Stimulated activated CD8-positive, alpha-beta memory T cell treated with anti-CD3 and anti-CD28 coated beads, Interleukin-4, amount 100 ng/mL, for 48 hours (primary cell): ENCODE data around the gene CLEC11A.

Source experiments
- DNase-seq: peaks from one replicate; pipeline ENCODE4 v3.0.0-alpha.2; 2020

The CLEC11A gene, protein sequence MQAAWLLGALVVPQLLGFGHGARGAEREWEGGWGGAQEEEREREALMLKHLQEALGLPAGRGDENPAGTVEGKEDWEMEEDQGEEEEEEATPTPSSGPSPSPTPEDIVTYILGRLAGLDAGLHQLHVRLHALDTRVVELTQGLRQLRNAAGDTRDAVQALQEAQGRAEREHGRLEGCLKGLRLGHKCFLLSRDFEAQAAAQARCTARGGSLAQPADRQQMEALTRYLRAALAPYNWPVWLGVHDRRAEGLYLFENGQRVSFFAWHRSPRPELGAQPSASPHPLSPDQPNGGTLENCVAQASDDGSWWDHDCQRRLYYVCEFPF

DNA sequence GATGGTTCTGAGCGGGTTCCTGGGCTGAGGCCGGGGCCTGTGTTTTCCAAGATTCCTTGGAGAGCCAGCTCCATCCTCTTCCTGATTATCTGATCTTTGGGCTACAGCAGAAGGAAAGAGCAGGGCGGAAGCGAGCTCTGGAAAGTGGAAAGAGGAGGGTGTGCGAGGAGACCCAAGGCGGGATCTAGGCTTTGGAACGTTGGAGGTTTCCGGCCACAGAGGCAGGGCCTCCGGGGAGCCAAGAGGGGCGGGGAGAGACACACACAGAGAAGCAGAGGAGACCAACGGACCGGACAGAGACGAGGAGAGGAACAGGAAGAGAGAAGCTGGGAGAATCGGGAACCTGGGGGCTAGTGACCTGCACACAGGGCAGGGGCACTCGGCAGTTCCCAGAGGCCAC lies at the start of gene CLEC11A:
CLEC11A (plus strand) TSS at position 296 of the 400 bp plus-strand sequence. CDS start 162 bp downstream, outside the sequence.
- DNase-seq = no peak

DNA sequence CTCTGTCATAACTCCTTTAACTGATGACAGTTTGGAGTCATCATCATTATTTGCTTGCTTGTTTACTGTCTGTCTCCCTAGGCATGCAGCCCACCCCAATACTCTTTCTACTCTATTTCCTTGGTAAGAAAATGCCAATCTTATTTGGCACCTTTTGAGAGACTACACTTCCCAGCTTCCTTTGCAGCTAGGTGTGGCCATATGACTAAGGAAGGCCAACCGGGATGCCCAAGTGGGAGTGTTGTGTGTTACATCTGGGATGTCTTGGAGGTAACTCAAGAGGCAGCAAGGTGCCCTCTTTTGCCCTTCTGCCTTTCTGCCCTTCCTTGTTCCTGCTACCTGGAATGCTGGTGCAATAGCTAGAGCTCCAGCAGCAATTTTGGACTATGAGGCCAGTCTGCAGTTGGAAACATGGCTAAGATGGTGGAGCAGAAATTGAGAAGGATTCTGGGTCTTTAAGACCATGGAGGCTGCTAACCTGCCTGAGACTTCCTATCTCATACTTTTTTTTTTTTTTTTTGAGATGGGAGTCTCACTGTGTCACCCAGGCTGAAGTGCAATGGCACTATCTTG lies 46.5 kb upstream of the CLEC11A start:
- DNase-seq = no peak

DNA sequence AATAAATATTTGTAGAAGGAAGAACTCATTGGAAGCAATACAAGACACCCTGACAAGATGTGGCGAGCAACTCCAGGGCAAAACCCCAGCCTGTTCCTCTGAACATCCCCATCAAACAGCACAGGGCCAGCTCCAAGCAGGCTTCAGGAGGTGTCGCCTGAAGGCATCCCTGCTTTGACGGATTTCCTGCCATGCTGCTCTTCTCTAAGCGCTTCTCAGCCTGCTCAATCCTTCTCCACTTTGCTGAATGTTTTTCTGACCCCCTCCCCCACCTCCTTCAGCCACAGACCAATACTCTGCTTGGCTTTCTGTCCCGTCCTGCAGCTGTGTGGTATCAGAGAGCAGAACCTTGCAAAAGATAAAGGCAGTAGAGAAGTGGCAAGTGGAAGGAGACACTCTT lies 45.5 kb upstream of the CLEC11A start:
- no peak for DNase-seq

DNA sequence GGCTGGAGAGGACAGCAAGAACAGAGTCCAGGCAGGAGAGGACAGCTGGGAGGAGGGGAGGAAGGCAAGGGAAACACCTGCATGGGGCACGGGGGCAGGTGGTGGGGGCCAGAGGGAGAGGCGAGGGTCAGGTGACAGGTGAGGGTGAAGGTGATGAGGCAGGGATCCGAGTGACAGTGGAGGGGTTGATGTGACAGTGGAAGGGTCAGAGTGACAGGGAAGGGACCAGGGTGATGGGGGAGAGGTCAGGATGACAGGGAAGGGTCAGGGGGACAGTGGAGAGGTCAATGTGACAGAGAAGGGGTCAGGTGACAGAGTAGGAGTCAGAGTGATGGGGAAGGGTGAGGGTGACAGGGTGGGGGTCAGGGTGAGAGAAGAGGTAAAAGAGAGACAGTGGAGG lies 44.8 kb upstream of the CLEC11A start:
- DNase-seq = no peak

DNA sequence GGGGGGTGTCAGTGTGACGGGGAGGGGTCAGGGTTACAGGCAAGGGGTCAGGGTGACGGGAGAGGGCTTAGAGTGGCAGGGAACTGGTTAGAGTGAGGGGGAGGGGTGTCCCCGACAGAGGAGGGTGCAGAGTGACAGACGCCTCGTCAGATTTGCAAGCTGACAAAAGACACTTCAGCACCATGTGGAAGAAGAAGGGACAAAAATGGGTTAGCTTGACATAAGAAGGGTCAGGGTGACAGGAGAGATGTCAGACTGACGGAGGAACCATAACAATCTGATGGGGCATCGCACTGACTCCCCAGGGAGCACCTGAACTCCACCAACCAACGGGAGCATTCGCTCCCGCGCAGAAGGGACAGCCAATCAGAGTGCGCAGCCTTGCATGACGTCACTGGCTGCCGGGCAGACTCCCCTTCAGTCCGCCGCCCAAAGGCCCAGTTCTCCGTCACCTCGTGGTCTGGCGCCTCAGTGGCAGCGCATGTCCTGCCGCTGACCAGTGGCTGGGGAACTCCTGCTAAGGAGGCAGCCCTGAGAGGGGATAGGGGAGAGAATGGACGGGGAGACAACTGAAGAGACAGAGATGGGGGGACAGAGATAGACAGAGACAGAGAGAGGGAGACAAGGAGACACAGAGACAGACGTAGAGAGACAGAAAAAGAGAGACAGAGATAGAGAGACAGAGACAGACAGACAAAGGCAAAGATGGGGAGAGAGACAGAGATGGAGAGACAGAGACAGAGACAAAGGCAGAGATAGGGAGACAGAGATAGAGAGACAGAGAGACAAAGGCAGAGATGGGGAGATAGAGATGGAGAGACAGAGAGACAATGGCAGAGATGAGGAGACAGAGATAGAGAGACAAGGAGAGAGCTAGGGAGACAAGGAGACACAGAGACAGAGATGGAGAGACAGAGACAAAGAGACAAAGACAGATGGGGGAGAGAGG lies 43.7 kb upstream of the CLEC11A start:
- peak; percentile 93 for DNase-seq

DNA sequence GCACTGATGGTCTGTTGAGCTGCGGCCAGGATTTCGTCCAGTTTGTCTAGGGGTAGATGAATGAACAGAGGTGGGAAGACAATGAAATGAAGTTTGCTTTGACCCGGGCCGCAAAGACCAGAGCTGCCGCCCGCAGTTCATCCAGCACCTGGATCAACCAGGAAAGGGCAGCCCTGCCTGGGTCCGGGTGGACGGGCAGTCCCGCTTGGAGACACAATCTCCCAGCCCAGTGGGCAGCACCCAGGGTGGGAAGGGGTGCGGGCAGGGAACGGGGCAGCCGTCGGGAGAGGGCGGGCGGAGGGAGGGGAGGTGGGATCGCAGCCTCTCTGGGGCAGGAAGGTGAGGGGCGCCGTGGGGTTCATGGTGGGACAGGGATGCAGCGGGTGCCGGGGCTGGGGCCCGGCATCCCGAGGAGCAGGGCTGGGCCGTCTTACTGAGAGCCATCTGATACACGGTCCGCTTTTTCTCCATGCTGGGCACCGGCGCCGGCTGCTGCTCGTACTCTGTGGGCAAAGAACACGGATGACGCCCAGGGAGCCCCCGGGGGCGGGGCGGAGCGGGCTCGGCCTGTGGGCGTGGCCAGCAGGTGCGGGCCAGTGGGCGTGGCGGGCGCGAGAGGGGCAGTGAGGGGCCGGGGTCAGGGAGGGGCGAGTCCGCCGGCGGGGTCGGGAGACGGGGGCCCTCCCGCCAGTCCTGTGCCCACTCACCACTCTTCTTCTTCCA lies 36.7 kb upstream of the CLEC11A start:
- no peak for DNase-seq

DNA sequence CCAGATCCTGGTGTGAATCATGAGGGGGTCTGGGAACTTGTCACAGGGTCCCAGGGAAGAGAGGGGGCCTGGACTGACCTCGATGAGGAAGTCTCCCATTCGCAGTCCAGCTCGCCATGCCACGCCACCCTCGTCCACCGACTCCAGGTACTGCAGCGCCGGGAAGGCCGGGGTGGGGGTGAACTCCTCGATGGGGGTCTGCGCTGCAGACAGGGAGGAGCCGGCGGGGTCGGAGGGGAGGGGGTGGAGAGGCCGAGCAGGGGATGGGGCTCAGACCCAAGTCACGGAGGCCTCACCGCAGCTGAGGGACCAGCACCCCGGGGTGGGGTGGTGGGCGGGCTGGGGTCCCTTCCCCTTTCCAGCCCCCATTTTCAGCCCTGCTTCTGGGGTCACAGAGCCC lies 34.4 kb upstream of the CLEC11A start:
- DNase-seq = no peak

DNA sequence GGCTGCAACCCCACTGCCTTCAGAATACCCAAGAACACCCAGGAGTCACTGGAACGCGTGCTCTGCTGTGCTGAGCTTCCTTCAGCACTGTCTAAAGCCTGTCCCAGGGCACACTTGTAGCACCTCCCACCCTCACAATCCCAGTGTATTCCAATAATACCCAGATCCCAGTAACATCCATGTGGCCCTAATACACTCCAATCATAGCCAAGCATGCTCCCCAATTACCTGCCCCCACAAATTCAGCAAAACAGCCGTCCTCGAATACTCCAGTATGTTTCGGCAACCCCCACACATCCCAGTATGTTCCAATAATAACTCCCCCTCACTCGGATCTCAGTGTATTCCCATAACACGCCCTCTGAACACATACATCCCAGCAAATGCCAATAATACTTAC lies 32.7 kb upstream of the CLEC11A start:
- no peak for DNase-seq

DNA sequence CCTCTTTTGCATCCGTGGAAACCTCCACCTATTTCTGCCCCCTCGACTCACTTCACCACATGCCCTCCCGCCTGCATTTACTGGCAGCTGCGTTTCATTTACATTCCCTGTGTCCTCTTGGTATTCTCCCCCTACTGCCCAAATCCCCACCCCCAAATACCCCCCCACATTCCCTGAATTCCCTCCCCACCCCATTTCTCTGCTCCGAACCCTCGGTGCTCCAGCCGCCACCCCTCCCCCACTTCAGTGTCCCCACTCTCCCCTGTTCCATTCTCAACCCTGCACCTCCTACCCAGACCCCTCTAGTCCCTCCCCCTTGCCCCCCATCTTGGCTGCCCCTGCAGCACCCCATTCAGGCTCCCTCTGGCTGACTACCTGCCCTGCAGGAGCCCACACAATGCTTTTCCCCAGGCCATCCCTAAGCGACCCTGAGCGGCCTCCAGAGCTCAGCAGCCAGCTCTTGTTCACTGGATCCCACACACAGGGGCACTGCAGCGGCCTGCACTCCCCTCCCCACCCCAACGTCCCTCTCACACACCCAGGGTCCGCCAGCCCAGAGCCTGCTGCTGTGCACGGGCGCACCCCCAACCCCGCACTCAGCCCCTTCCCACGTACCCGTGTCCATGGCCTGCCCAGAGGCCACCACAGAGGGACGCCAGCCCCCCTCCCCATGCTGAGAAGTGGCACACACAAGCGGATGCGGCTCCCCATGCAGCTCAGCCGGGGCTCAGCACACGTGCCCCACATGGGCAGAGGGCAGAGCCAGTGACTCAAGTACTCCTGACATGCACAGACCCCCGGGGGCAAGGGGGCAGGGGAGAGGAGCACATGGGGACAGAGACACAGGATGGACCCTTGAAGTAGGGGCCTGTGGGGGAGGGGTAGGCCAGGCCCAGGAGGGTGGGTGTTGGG lies 29.8 kb upstream of the CLEC11A start:
- DNase-seq = no peak

DNA sequence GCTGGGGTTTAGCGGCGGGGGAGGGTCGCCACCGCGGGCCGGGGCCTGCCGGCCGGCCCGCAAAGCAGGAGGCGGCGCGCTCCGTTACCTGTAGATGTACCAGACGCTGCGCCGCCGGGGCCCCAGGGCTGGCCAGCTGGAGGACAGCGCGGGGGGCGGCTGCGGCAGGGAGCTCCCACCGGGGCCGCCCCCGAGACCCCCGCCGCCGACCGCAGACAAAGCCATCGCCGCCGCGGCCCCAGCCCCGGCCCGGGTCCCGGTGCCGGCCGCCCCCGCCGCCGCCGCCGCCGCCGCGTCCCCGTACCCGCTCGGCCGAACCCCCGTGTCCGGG lies 28.4 kb upstream of the CLEC11A start:
- no peak for DNase-seq

DNA sequence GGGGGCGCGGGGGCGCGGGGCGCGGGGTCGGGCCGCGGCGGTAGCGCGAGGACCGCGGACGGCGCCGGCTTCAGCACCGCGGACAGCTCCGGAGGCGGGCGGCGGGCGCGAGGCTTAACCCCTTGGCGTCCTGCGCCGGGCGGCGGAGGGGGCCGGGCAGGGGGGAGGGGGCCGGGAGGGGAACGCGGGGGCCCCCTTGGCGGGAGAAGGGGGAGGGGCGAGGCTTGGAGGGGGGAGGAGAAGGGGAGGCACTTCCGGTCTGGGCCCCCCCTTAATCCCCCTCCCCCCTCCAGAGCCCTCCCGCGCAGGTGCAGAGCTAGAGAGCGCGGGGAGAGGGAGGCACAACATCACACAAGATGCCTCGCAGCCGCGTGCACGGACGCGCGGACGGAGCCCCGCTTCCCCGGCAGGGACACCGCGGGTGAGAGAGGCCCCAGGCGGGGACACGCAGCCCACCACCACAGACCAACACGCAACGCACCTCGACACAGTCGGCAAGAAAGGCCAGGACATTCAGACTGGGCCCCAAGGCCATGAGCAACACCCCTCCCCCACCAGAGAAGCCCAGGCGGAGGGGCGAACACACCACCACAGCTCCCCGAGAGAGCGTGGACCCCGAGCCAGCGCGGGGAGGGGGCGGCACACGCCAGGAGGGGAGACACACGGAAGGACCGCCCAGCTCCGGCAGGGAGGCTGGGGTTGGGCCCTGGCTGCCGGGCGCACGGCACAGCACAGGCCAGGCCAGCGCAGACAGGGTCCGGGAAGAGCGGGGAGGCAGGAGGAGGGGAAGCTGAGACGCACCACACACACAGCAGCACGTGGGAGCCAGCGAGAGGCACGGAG lies 27.7 kb upstream of the CLEC11A start:
- DNase-seq = peak; percentile 50

DNA sequence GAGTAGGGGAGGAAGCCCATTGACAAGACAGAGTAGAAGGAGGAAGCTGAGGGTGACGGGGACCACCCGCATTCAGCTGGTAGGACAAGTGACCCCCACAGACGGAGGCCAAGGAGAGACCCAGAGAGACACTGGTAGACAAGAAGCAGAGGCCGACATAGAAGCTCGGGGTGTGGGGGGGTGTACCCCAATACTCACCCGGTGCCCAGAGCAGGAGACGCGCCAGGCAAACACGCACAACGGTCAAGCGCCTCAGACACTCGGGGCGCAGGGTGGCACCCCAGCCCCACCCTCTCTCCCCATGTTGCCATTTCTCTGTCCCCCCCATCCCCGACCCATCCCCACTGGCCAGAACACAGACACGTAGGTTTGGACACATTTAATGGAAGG lies 27.1 kb upstream of the CLEC11A start:
- no peak for DNase-seq

DNA sequence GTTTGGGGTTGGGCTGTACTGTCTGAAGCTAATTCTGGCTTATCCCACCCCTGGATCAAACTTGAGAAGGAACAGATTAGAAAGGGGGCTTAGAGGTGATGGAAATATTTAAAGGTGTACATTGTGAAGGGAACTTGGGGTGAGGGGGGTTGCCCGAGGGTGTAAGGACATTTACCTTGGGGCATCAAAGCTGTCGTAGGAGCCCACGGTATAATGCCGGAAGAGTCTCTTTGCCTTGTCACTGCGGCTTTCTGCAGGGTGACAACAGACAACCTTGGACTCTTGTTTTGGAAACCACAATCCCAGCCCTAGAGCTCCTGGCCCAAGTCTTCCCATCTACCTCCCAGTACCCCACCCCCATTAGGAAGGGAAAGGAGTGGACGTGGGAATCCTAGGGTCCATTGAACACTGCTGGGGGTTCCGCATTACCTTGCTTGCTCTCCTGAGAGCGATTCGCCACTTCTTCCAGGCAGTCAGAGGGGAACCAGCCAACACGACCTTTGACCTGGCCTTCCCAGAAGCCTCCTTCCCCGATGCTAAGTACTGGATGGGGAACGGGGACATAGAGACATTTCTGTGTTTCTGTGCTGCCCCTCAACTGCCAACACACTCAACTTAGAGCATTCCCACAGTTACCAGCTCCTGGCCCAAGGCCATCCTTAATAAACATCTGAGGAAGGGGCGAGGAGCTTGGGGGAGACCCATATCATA lies 25.6 kb upstream of the CLEC11A start:
- DNase-seq = no peak

DNA sequence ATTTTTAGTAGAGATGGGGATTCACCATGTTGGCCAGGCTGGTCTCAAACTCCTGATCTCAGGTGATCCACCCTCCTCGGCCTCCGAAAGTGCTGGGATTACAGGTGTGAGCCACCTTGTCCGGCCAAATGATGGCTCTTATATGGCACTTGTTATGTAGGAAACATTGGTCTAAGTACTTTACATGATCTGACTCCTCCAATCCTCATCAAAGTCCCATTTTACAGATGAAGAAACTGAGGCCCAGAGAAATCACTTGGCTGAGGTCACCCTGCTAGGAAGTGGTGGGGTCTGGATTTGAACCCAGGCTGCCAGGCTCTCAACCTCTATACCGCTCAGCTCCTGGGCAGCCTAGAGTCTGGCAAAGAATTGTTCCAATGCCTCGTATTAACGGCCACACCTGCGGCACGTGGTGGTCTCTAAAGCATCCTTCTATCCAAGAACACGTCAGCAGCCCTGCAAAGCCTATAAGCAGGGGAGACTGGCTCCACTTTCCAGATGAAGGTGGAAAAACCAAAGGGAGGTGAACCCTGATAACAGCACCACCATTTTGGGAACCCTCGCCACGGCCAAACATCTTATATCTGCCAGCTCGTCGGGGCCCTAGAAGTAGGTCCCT lies 21.7 kb upstream of the CLEC11A start:
- no peak for DNase-seq

DNA sequence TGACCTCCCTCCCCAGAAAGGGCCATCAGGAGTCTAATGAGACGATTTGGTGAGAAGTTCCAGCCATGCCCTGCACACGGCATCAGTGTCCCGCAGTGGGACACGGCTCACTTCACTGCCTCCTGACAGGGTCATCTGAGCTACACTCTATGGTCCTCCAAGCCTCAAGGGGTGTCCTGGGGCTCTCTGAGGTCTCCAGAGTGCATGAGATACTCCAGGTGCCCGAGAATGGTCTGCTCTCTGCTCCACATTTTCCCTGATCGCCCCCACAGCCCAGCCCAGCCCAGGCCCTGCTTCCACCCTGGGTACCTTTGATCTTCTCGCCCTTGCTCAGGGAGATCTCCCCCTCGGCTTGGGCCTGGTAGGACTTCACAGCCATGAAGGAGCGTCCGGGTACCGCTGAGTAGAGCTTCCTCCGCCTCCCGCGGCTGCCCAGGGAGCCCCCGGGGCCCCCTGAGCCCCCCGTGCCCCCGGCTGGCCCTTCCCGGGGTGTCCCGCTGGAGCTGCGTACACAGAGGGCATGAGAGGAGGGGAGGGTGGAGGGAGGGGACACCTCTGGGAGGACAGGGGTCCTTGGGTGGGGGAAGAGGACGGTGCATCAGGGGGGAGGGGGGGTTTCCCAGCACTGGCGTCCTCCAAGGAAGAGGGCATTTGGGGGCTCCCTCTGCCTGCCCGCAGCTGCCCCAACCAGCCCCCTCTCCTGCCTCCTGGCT lies 20.9 kb upstream of the CLEC11A start:
- DNase-seq = no peak

DNA sequence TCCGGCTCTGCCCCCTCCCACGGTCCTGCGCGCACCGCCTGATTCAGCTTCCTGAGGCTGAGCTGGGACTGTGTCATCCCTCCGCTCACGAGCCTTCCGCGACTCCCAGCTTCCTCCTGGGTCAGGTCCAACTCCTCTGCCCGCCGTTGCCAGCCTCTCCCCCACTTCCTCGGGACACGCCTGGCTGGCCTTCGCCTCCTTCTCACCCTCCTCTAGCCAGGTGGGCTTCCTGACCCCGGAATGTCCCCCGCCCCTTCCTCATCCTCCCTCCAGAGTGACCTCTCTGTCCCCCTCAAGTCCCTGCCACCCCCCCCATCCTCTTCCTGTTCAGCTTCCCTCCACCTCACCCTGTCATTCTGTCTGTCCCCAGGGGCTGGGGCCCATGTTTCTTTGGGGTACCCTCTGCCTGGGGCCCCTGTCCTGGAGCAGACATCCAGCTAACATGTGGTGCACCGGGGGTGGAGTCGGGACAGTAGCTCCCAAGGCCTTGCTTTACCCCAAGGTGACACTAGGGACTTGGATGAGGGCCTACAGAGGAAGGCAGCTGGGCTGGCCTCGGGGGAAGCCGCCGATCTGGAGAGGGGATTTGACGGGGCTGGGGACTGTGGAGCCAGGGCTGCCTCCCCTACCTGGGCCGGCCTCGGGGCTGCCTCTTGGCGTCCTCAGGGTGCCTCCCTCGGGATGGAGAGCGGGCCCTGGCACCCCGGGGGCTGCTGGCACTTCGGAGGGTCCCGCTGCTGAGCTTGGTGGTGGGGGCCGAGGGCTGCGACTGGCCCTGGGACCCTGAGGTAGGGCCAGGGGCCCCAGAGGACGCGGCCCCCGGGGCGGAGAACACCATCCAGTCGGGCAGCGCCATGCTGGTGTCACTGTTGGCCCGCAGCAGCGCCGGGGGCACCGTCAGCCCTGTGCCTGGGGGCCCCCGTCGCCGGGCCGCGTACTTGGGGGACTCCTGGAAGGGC lies 20.0 kb upstream of the CLEC11A start:
- DNase-seq = no peak

DNA sequence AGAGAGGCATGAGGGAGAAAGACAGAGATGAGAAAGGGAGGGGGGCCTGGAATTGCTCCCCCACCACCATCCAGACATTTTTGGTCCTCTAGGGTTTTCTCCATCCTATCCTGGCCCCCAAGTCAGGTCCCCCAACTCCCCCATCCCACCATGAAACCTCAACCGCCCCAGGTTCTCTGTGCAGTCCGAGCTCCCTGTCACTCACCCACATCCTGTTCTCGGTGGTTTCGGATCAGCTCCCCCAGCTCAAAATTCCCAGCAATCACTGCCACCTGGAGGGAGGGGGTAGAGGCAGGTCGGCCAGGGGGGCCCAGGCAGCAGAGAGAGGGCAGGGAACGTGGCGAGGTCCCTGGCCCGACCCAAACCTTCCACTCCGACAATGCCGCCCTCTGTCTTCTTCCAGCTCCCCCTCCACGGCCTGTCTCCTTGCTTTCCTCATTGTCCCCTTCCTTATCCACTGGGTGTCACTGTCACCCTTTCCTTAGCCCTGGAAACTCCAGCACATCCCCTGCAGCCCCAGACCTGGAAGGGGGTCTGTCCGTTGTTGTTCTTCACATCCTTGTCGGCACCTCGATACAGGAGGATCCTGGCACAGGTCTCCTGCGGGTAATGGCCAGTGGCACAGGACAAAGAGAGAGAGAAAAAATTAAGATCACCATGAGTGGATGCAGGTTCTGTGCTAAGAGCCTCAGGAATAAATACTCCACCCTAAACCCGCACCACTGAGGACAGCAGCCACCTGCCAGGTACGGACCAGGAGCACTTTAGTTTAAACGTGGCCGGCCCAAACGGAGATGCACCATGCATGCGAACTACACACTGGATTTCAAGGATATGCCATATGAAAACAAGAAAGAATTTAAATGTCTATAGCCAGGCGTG lies 19.0 kb upstream of the CLEC11A start:
- DNase-seq = no peak
